ENCODE data around the gene GTPBP2. TPM values are rescaled to one million over a fixed set of nuclear protein-coding genes. Genes with fewer than 3 reads are reported as not detected.

GTPBP2 gene
- total and polyA plus RNA-seq, 2 of the 13 experiments (the other 11 are each of a cell fraction or from before 2014, with no cell fraction given): 26.9 to 88.2 TPM

- no peak for TF ChIP-seq ZBTB40 (IDR thresholded peaks at IDR 0.05)
- no peak for TF ChIP-seq ZBTB40 (CRISPR knock-in tag; IDR thresholded peaks at IDR 0.05)
- TF ChIP-seq NPAS2 (CRISPR knock-in tag; IDR thresholded peaks at IDR 0.05; ENCODE audit: borderline replicate concordance): no peak
- no peak for TF ChIP-seq ZNF572 (CRISPR knock-in tag; IDR thresholded peaks at IDR 0.05)
- no peak for TF ChIP-seq ZNF180 (CRISPR knock-in tag; IDR thresholded peaks at IDR 0.05; ENCODE audit: borderline replicate concordance, low read depth)
- no peak for TF ChIP-seq RNF2 (conservative IDR thresholded peaks at IDR 0.05; ENCODE audit: low read depth)
- TF ChIP-seq ASH2L (IDR thresholded peaks at IDR 0.05; ENCODE audit: insufficient read length, low read depth, low read length): peak; percentile 15
- peak; percentile 67 for TF ChIP-seq FOSL2 (CRISPR knock-in tag; IDR thresholded peaks at IDR 0.05)
- peak; percentile 86 for TF ChIP-seq ZBTB34 (CRISPR knock-in tag; IDR thresholded peaks at IDR 0.05)
- no peak for TF ChIP-seq ZNF558 (CRISPR knock-in tag; IDR thresholded peaks at IDR 0.05; ENCODE audit: borderline replicate concordance)
- no peak for TF ChIP-seq SMC3 (IDR thresholded peaks at IDR 0.05; ENCODE audit: low read length)
- TF ChIP-seq SMARCC2 (IDR thresholded peaks at IDR 0.05): no peak
- no peak for TF ChIP-seq ZNF329 (CRISPR knock-in tag; IDR thresholded peaks at IDR 0.05; ENCODE audit: low read depth)
- TF ChIP-seq PHB2 (IDR thresholded peaks at IDR 0.05; ENCODE audit: partially characterized antibody): no peak
- peak; percentile 79; the same call in 1 of the 2 replicates for TF ChIP-seq BORCS8-MEF2B (CRISPR knock-in tag; IDR thresholded peaks at IDR 0.05)
- no peak for TF ChIP-seq ZBTB39 (CRISPR knock-in tag; IDR thresholded peaks at IDR 0.05)
- TF ChIP-seq ZFAT (CRISPR knock-in tag; conservative IDR thresholded peaks at IDR 0.05): no peak
Measured at GRCh38 chr6:43671801-43672690, 43.0 kb upstream of the GTPBP2 start (continued).
